Fibroblast of lung (primary cell): ENCODE results near the gene KLHL42. TPM values are rescaled to one million over a fixed set of nuclear protein-coding genes. Genes with fewer than 3 reads are reported as not detected.

Source experiments
- DNase-seq, 2 donors: peaks; one replicate each; pipeline versions ENCODE4 v3.0.0 to v3.0.0-alpha.2; 2010; ENCODE audit warnings: low read depth in 2 of 2
- H2AFZ ChIP-seq: 2 replicates; pipeline ENCODE4 v1.5.1; 2012; ENCODE audit warnings: low read length, control low read depth, inconsistent platforms
- H3K27ac ChIP-seq: 2 replicates; pipeline ENCODE4 v1.5.1; 2011; ENCODE audit warnings: low read length, control low read depth; ENCODE audit not compliant: insufficient read depth
- H3K27me3 ChIP-seq: 2 replicates; pipeline ENCODE4 v1.5.1; 2011; ENCODE audit warnings: mild to moderate bottlenecking, low read length; ENCODE audit not compliant: control insufficient read depth, insufficient read depth
- H3K36me3 ChIP-seq: 2 replicates; pipeline ENCODE4 v1.5.1; 2011; ENCODE audit warnings: low read length; ENCODE audit not compliant: control insufficient read depth, insufficient read depth
- H3K4me1 ChIP-seq: 2 replicates; pipeline ENCODE4 v1.5.1; 2011; ENCODE audit warnings: low read length; ENCODE audit not compliant: control insufficient read depth, insufficient read depth; ENCODE audit errors: extremely low read depth
- H3K4me2 ChIP-seq: 2 replicates; pipeline ENCODE4 v1.5.1; 2011; ENCODE audit warnings: low read length, control low read depth; ENCODE audit not compliant: insufficient read depth; ENCODE audit errors: extremely low read depth
- H3K4me3 ChIP-seq, 4 experiments: fragments of 200-600 bp in 1 of 4; sonication (generic) in 1 of 4; replicated peaks in 1 of 4; 2 replicates each; pipeline ENCODE4 v1.5.1; 2011 to 2016; ENCODE audit warnings: low read length in 4 of 4, low read depth in 3 of 4, mild to moderate bottlenecking in 3 of 4, control low read depth in 2 of 4, inconsistent platforms in 1 of 4, mixed read lengths in 1 of 4; ENCODE audit not compliant: insufficient read depth in 1 of 4; ENCODE audit errors: control extremely low read depth in 1 of 4
- H3K79me2 ChIP-seq: 2 replicates; pipeline ENCODE4 v1.5.1; 2012; ENCODE audit warnings: mild to moderate bottlenecking, low read length, inconsistent platforms; ENCODE audit not compliant: control insufficient read depth, insufficient read depth
- H3K9ac ChIP-seq: 2 replicates; pipeline ENCODE4 v1.5.1; 2011; ENCODE audit warnings: mild to moderate bottlenecking, low read length, control low read depth; ENCODE audit not compliant: insufficient read depth
- H3K9me3 ChIP-seq: 2 replicates; pipeline ENCODE4 v1.5.1; 2012; ENCODE audit warnings: low read depth, low read length; ENCODE audit not compliant: control insufficient read depth, insufficient read depth
- H4K20me1 ChIP-seq: 2 replicates; pipeline ENCODE4 v1.5.1; 2011; ENCODE audit warnings: low read length; ENCODE audit not compliant: control insufficient read depth, insufficient read depth; ENCODE audit errors: extremely low read depth
- EZH2 ChIP-seq: IDR thresholded peaks from 2 replicates; pipeline ENCODE4 v1.5.1; 2012; ENCODE audit warnings: low read length, control low read depth, mild to moderate bottlenecking; ENCODE audit errors: missing control alignments
- polyA minus RNA-seq: library from RNA; depleted of rRNA, polyadenylated mRNA; stranded (reverse); fragments of >200 nt; gene quantifications from 2 replicates; pipeline ENCODE4 v1.2.3, GENCODE V29; 2011; ENCODE audit warnings: low replicate concordance
- polyA plus RNA-seq, 2 donors: library from polyadenylated mRNA; depleted of rRNA in 1 of 2; stranded (reverse) in 1 of 2; unstranded in 1 of 2; fragments of >200 nt; gene quantifications; 2 replicates each; pipeline ENCODE4 v1.2.1, GENCODE V29; 2011 to 2012; ENCODE audit warnings: missing spikeins in 1 of 2
- total RNA-seq: library from RNA; depleted of rRNA; stranded (reverse); fragments of >200 nt; gene quantifications from 2 replicates; pipeline ENCODE4 v1.2.1, GENCODE V29; 2014
- TF ChIP-seq, protein P1 (sequence below), 2 donors: IDR thresholded peaks in 1 of 2; conservative IDR thresholded peaks in 1 of 2; 1 replicate in 1 of 2; 2 replicates in 1 of 2; pipeline ENCODE4 v1.5.1; 2011 to 2012; ENCODE audit warnings: low read length in 2 of 2, control low read depth in 1 of 2, inconsistent platforms in 1 of 2, low read depth in 1 of 2, mild to moderate bottlenecking in 1 of 2

KLHL42 gene, protein sequence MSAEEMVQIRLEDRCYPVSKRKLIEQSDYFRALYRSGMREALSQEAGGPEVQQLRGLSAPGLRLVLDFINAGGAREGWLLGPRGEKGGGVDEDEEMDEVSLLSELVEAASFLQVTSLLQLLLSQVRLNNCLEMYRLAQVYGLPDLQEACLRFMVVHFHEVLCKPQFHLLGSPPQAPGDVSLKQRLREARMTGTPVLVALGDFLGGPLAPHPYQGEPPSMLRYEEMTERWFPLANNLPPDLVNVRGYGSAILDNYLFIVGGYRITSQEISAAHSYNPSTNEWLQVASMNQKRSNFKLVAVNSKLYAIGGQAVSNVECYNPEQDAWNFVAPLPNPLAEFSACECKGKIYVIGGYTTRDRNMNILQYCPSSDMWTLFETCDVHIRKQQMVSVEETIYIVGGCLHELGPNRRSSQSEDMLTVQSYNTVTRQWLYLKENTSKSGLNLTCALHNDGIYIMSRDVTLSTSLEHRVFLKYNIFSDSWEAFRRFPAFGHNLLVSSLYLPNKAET
- total RNA-seq (24.1 and 25.3 TPM in 2 replicates), polyA plus RNA-seq (12.3 and 16.6 TPM in 2 replicates), polyA minus RNA-seq (16.8 and 18.5 TPM in 2 replicates)
- polyA plus RNA-seq (2012): 9.1 and 11.5 TPM in 2 replicates

DNA sequence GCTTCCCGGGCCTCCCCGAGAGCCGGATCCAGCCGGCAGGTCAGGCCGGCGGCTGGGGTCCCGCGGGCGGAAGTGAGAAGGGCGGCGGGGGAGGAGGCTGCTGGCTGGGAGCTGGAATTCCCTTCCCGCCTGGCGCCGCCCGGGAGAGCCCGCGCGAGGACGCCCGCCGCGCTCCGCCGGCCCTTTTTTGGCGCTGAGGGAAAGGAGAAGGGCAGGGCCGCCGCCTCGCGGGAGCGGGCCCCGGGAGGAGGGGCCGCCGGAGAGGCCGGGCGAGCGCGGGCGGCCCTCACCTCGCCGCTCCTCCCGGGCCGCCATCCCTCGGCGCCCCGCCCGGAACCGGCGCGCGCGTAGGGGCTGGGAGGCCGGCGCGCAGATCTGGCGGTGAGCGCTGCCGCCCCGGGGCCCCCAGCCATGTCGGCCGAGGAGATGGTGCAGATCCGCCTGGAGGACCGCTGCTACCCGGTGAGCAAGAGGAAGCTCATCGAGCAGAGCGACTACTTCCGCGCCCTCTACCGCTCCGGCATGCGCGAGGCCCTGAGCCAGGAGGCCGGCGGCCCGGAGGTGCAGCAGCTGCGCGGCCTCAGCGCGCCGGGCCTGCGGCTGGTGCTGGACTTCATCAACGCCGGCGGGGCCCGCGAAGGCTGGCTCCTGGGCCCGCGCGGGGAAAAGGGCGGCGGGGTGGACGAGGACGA lies at the start of gene KLHL42, which contains the start of gene MANSC4:
Gene KLHL42 (plus strand): TSS at position 314 of the 692 bp plus-strand sequence. CDS start 98 bp downstream, at position 412.
Gene MANSC4 (minus strand): TSS at position 317 of the 692 bp plus-strand sequence. CDS start 8,960 bp downstream, outside the sequence.
- H3K9ac ChIP-seq: peak within 1 kb of the TSS; percentile 83
- H2AFZ ChIP-seq: peak within 1 kb of the TSS; percentile 97
- peak within 1 kb of the TSS; percentile 98 for H3K4me2 ChIP-seq
- DNase-seq: peak; percentile 75 to 81
- H3K36me3 ChIP-seq: no peaks in the 10 kb centered on the region
- H4K20me1 ChIP-seq: no peaks in the 10 kb centered on the region
- no peaks in the 10 kb centered on the region for H3K9me3 ChIP-seq
- H3K27me3 ChIP-seq: no peaks in the 10 kb centered on the region
- H3K4me3 ChIP-seq: peak within 1 kb of the TSS; percentile 72 to 86 (median 82)
- peaks cover 2% of the 10 kb centered on the region for H3K4me1 ChIP-seq
- peaks cover 36% of the 10 kb centered on the region for H3K79me2 ChIP-seq
- no peak for TF ChIP-seq EZH2
- TF ChIP-seq, protein P1, sequence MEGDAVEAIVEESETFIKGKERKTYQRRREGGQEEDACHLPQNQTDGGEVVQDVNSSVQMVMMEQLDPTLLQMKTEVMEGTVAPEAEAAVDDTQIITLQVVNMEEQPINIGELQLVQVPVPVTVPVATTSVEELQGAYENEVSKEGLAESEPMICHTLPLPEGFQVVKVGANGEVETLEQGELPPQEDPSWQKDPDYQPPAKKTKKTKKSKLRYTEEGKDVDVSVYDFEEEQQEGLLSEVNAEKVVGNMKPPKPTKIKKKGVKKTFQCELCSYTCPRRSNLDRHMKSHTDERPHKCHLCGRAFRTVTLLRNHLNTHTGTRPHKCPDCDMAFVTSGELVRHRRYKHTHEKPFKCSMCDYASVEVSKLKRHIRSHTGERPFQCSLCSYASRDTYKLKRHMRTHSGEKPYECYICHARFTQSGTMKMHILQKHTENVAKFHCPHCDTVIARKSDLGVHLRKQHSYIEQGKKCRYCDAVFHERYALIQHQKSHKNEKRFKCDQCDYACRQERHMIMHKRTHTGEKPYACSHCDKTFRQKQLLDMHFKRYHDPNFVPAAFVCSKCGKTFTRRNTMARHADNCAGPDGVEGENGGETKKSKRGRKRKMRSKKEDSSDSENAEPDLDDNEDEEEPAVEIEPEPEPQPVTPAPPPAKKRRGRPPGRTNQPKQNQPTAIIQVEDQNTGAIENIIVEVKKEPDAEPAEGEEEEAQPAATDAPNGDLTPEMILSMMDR (conservative IDR thresholded peaks at IDR 0.05 in 1 of 2, IDR thresholded peaks at IDR 0.05 in 1 of 2; ENCODE audit: low read depth in 1 of 2, low read length in 2 of 2): no peak
- peak within 1 kb of the TSS; percentile 77 for H3K27ac ChIP-seq

DNA sequence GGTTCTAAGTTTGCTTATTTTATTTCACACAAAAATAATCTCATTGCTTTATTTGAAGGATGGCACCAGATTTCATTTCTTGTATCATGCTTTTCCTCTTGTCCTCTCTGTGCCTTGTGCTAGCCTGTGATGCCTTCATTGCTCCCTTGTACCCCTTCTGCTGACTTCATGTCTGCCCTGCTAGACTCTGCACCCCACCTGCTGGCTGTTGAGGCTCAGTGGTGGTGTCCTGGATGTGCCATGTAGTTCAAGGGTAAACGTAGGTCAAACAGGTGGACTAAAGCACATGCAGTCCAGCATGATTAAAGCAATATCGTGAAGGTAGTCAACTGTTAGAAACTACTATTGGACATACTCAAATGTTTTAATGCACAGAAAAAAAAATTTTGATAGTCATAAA lies 47.8 kb upstream of the KLHL42 start:
- no peaks in the 10 kb centered on the region for H3K36me3 ChIP-seq
- no peak overlapping the region for H3K27ac ChIP-seq
- no peak overlapping the region for H3K9ac ChIP-seq
- no peaks in the 10 kb centered on the region for H3K4me1 ChIP-seq
- peak in 1 of 2 donors; percentile 6 for DNase-seq
- H3K79me2 ChIP-seq: no peaks in the 10 kb centered on the region
- H3K9me3 ChIP-seq: no peaks in the 10 kb centered on the region
- H3K4me3 ChIP-seq: no peak overlapping the region
- H3K27me3 ChIP-seq: no peaks in the 10 kb centered on the region
- H4K20me1 ChIP-seq: no peaks in the 10 kb centered on the region
- no peak overlapping the region for H3K4me2 ChIP-seq
- TF ChIP-seq EZH2: no peak
- TF ChIP-seq, protein P1 (conservative IDR thresholded peaks at IDR 0.05 in 1 of 2, IDR thresholded peaks at IDR 0.05 in 1 of 2; ENCODE audit: low read depth in 1 of 2, low read length in 2 of 2): peak in 1 of 2 donors; percentile 44
- H2AFZ ChIP-seq: no peak overlapping the region

DNA sequence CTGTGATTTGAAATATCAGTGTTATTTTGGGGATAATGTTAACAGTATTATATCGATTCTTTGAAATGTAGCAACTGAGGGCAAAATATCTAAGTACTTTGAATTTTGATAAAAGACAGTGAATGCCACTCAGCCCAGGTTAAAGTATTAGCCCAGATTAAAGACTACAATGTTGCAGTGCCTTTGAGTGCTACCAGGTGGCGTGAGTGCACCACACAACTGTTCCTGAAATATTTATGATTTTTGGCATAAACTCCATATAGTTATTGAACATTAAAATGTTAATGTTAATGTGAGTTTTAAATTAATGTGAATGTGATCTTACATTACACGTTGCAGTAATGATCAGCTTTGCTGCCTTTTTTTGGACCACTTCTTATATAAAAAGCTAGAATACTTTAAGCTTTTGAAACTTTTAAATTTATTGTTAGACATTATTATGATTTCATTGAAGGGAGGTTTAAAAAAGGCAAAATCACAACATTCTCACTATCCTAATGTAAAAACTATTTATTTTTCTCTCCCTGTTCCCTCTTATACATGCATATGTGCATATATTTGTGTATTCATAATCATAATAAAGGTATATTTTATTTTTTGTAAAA lies 46.9 kb upstream of the KLHL42 start:
- Histone ChIP-seq H3K9ac (no peak overlapping the region), H3K9me3 (no peaks in the 10 kb centered on the region), H3K27me3 (no peaks in the 10 kb centered on the region), H2AFZ (no peak overlapping the region), H4K20me1 (no peaks in the 10 kb centered on the region), H3K4me2 (no peak overlapping the region), H3K27ac (no peak overlapping the region), H3K36me3 (no peaks in the 10 kb centered on the region), H3K4me1 (no peaks in the 10 kb centered on the region), H3K79me2 (no peaks in the 10 kb centered on the region), H3K4me3 (no peak overlapping the region)
- TF ChIP-seq, protein P1 (conservative IDR thresholded peaks at IDR 0.05 in 1 of 2, IDR thresholded peaks at IDR 0.05 in 1 of 2; ENCODE audit: low read depth in 1 of 2, low read length in 2 of 2): peak; percentile 93 to 94
- no peak for TF ChIP-seq EZH2
- peak; percentile 10 to 62 for DNase-seq
